ENCODE data around the gene ARID4B.

DNA sequence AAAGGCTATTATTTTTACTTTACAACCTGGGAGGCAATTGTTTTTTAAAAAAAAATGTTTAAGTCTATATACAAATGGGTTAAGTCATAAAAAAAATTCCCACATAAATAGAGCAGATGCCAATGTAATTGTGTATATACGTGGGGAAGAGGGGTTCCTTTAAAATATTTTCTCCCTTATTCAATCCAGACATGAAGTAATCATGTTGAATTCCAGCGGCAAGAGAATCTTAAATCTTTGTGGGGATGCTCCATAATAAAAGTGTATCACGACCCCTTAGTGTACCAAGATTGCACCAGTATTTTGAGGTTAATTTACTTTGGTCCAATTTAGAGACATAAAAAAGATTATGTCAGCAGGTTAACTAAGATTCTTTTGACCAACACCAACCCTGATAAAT, 62.1 kb downstream of the ARID4B start:
- no peak for TF ChIP-seq CTCF (optimal IDR thresholded peaks at IDR 0.05 in 1 of 3, IDR thresholded peaks at IDR 0.05 in 1 of 3, conservative IDR thresholded peaks at IDR 0.05 in 1 of 3; ENCODE audit: extremely low read depth in 1 of 3, insufficient read depth in 2 of 3, low read length in 3 of 3)
- no peak for TF ChIP-seq EZH2 (IDR thresholded peaks at IDR 0.05; ENCODE audit: low read length)

Data from keratinocyte (primary cell).